ENCODE data around the gene NFKBIA.

DNA sequence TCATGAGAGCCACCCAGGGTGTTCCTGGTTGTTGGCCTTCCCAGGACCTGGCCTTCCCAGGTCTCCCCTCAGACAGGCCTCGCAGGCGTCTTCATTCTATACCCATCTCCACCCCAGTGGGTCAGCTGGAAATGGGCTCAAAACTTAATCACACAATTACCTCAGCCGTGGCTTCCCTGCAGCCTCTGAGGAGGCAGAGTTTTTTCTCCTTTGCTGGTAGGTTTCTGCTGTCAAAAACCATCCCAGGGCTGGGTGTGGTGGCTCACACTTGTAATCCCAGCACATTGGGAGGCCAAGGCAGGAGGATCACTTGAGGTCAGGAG is 13.2 kb downstream of the NFKBIA start:
- TF ChIP-seq, protein P1, sequence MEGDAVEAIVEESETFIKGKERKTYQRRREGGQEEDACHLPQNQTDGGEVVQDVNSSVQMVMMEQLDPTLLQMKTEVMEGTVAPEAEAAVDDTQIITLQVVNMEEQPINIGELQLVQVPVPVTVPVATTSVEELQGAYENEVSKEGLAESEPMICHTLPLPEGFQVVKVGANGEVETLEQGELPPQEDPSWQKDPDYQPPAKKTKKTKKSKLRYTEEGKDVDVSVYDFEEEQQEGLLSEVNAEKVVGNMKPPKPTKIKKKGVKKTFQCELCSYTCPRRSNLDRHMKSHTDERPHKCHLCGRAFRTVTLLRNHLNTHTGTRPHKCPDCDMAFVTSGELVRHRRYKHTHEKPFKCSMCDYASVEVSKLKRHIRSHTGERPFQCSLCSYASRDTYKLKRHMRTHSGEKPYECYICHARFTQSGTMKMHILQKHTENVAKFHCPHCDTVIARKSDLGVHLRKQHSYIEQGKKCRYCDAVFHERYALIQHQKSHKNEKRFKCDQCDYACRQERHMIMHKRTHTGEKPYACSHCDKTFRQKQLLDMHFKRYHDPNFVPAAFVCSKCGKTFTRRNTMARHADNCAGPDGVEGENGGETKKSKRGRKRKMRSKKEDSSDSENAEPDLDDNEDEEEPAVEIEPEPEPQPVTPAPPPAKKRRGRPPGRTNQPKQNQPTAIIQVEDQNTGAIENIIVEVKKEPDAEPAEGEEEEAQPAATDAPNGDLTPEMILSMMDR (IDR thresholded peaks at IDR 0.05) = no peak
- TF ChIP-seq POLR2A (IDR thresholded peaks at IDR 0.05) = no peak

Data from Peyer's patch (tissue), 4 donors.